K562 (cell line): Measurements from ENCODE around the gene HSPA1B. TPM values are rescaled to one million over a fixed set of nuclear protein-coding genes. Genes with fewer than 3 reads are reported as not detected.

Source experiments
- ATAC-seq: fragments of 200-7000 bp; cut with Tn5 transposase; 3 replicates; pipeline ENCODE4 v1.9.1; 2020; ENCODE audit warnings: moderate library complexity
- BruUV-seq: library from RNA; stranded (reverse); fragments of 400-500 nt; replicated peaks from 2 replicates; lab custom pipeline; 2021; lab: Mats Ljungman, UMichigan
- CTCF ChIA-PET: fragments of 300-600 bp; formaldehyde crosslinking; extraction: SDS; loops from one replicate; lab custom pipeline; 2021; ENCODE audit warnings: low intra/inter-chr PET ratio; lab: Yijun Ruan, JAX
- POLR2A ChIA-PET: fragments of 300-600, 350-650 bp; sonication (Branson Sonifier 250); formaldehyde crosslinking; extraction: SDS; loops from one replicate; lab custom pipeline; 2021; ENCODE audit warnings: antibody characterized with exemption, inconsistent platforms; lab: Yijun Ruan, JAX
- DNase-seq, 4 experiments: peaks; one replicate each; pipeline versions ENCODE4 v3.0.0 to v3.0.0-alpha.2; 2011 to 2018; ENCODE audit warnings: low spot score in 3 of 4, mixed read lengths in 3 of 4; ENCODE audit errors: extremely low read depth in 1 of 4
- FAIRE-seq: peaks from 2 replicates; lab custom pipeline; 2011; peaks lifted over from hg19 to GRCh38; lab: Jason Lieb, UNC
- H2AFZ ChIP-seq: 2 replicates; pipeline ENCODE4 v1.6.0; 2011; ENCODE audit warnings: low read depth, low read length, control low read depth, inconsistent platforms
- H3K27ac ChIP-seq: fragments of 200-600 bp; 3 replicates; pipeline ENCODE4 v1.8.0; 2011; ENCODE audit warnings: low read depth, mild to moderate bottlenecking, control low read depth, inconsistent platforms, low read length, moderate library complexity, mixed read lengths; ENCODE audit errors: extremely low read depth
- H3K27me3 ChIP-seq, 2 experiments: fragments of 300-600 bp in 1 of 2; 2 replicates in 1 of 2; 3 replicates in 1 of 2; pipeline versions ENCODE4 v1.6.0 to v1.8.0; 2011; ENCODE audit warnings: inconsistent platforms in 2 of 2, low read length in 2 of 2, mild to moderate bottlenecking in 1 of 2, mixed read lengths in 1 of 2, moderate library complexity in 1 of 2; ENCODE audit not compliant: control insufficient read depth in 2 of 2, insufficient read depth in 2 of 2
- H3K36me3 ChIP-seq: fragments of 300-600 bp; 3 replicates; pipeline ENCODE4 v1.8.0; 2011; ENCODE audit warnings: mild to moderate bottlenecking, low read length, inconsistent platforms; ENCODE audit not compliant: control insufficient read depth, insufficient read depth
- H3K4me1 ChIP-seq, 2 experiments: fragments of 200-600 bp in 1 of 2; replicated peaks in 1 of 2; 2 replicates in 1 of 2; 3 replicates in 1 of 2; pipeline versions ENCODE4 v1.5.1 to v1.8.0; 2011; ENCODE audit warnings: inconsistent platforms in 2 of 2, low read length in 2 of 2, mild to moderate bottlenecking in 1 of 2, mixed read lengths in 1 of 2, moderate library complexity in 1 of 2; ENCODE audit not compliant: control insufficient read depth in 2 of 2, insufficient read depth in 2 of 2
- H3K4me2 ChIP-seq: 2 replicates; pipeline ENCODE4 v1.6.1; 2011; ENCODE audit warnings: low read length, control low read depth, inconsistent platforms, mixed read lengths; ENCODE audit not compliant: insufficient read depth
- H3K4me3 ChIP-seq: fragments of 200-600 bp; sonication (generic), shearing (Covaris generic); 2 replicates; pipeline ENCODE4 v1.5.1; 2016; ENCODE audit warnings: control low read depth, inconsistent platforms
- H3K79me2 ChIP-seq: fragments of 200-600 bp; 3 replicates; pipeline ENCODE4 v1.8.0; 2011; ENCODE audit warnings: low read length, inconsistent platforms; ENCODE audit not compliant: control insufficient read depth, insufficient read depth
- H3K9ac ChIP-seq, 2 experiments: 2 replicates each; pipeline versions ENCODE4 v1.6.0 to v1.6.1; 2011; ENCODE audit warnings: low read depth in 2 of 2, low read length in 2 of 2, control low read depth in 1 of 2, inconsistent platforms in 1 of 2, mild to moderate bottlenecking in 1 of 2, mixed read lengths in 1 of 2; ENCODE audit not compliant: insufficient read depth in 1 of 2
- H3K9me1 ChIP-seq: one replicate; pipeline ENCODE4 v1.6.0; 2011; ENCODE audit warnings: inconsistent platforms, mild to moderate bottlenecking, low read length, moderate library complexity; ENCODE audit not compliant: control insufficient read depth, insufficient read depth
- H3K9me3 ChIP-seq: replicated peaks from 2 replicates; pipeline ENCODE4 v1.5.1; 2011; ENCODE audit warnings: low read depth, low read length, inconsistent platforms; ENCODE audit not compliant: control insufficient read depth, insufficient read depth
- H4K20me1 ChIP-seq: replicated peaks from 2 replicates; pipeline ENCODE4 v1.6.1; 2011; ENCODE audit warnings: low read length, inconsistent platforms, mixed read lengths; ENCODE audit not compliant: control insufficient read depth, insufficient read depth
- POLR2AphosphoS5 ChIP-seq: IDR thresholded peaks from 2 replicates; pipeline ENCODE4 v1.6.1; 2011; ENCODE audit warnings: mild to moderate bottlenecking, low read depth, low read length, moderate library complexity; ENCODE audit not compliant: control insufficient read depth, insufficient read depth
- POLR2G ChIP-seq: fragments of 200-400 bp; formaldehyde crosslinking; IDR thresholded peaks from 2 replicates; pipeline ENCODE4 v1.6.1; 2017; ENCODE audit warnings: low read depth, mild to moderate bottlenecking, antibody characterized with exemption, low read length, moderate library complexity
- RBFOX2 ChIP-seq: fragments of 200-400 bp; formaldehyde crosslinking; IDR thresholded peaks from 2 replicates; pipeline ENCODE4 v1.6.1; 2017; ENCODE audit warnings: low read depth, mild to moderate bottlenecking, low read length, moderate library complexity
- SMAD1 ChIP-seq: fragments of 150-350 bp; IDR thresholded peaks from 2 replicates; pipeline ENCODE4 v1.6.1; 2014; ENCODE audit warnings: low read length, low read depth; ENCODE audit not compliant: partially characterized antibody
- SUPT5H ChIP-seq: fragments of 450-650 bp; IDR thresholded peaks from 2 replicates; pipeline ENCODE4 v1.6.1; 2016
- UBTF ChIP-seq, 2 experiments: IDR thresholded peaks; 2 replicates each; pipeline ENCODE4 v1.6.1; 2012; ENCODE audit warnings: improper control_type of control experiment in 2 of 2, low read depth in 2 of 2, low read length in 2 of 2, borderline replicate concordance in 1 of 2
- ZBTB33 ChIP-seq: sonication (generic); formaldehyde crosslinking; IDR thresholded peaks from 2 replicates; pipeline ENCODE4 v1.8.1; 2023; ENCODE audit warnings: mild to moderate bottlenecking, missing genetic modification reagents
- ZNF431 ChIP-seq: sonication (generic); formaldehyde crosslinking; IDR thresholded peaks from 2 replicates; pipeline ENCODE4 v1.8.0; 2022; ENCODE audit warnings: mild to moderate bottlenecking, missing genetic modification reagents
- ZNF644 ChIP-seq: fragments of 200-800 bp; sonication (Bioruptor generic); IDR thresholded peaks from 2 replicates; pipeline ENCODE4 v1.6.1; 2016; ENCODE audit warnings: low read depth, missing genetic modification characterization, missing compliant biosample characterization
- WGBS: fragments of 100-300 bp; shearing (Covaris generic); methylation state at CpG from one replicate; pipeline ENCODE4 v1.1.6; 2016; ENCODE audit warnings: low coverage, mixed read lengths; ENCODE audit not compliant: insufficient coverage; ENCODE audit errors: missing lambda C conversion rate; 5-methylcytosine and 5-hydroxymethylcytosine counted together
- in situ Hi-C: fragments of 300-500 bp; cut with MboI; formaldehyde crosslinking; loops from 4 replicates; pipeline ENCODE4 v1.15.0; 2018; ENCODE audit warnings: inconsistent platforms, mixed read lengths
- intact Hi-C: fragments of 100-400 bp; cut with micrococcal nuclease; formaldehyde crosslinking; loops from 2 replicates; pipeline ENCODE4 v1.14.2; 2022
- polyA plus RNA-seq, 8 experiments: library from polyadenylated mRNA; depleted of rRNA in 4 of 8; stranded (reverse) in 5 of 8; unstranded in 3 of 8; fragments of >200 nt; fragmentation: Nextera tagmentation in 2 of 8; fragmentation: Illumina TruSeq in 1 of 8; extraction: Ambion mirVana in 2 of 8; extraction: Trizol in 1 of 8; gene quantifications; 2 replicates each; pipeline versions ENCODE4 v1.2.1 to v1.2.3, GENCODE V29; 2011 to 2014; ENCODE audit warnings: inconsistent platforms in 1 of 8, missing spikeins in 1 of 8
- total RNA-seq, 7 experiments: library from RNA; depleted of rRNA in 6 of 7; stranded (reverse); fragments of >200 nt in 6 of 7; fragmentation: Illumina TruSeq in 2 of 7; extraction: Trizol in 2 of 7; gene quantifications; 2 replicates each; pipeline versions ENCODE4 v1.2.1 to v1.2.3, GENCODE V29; 2011 to 2021; ENCODE audit warnings: low replicate concordance in 1 of 7

Gene HSPA1B
- total and polyA plus RNA-seq, 9 of the 15 experiments (the other 6 are each of a cell fraction or from before 2014, with no cell fraction given) = 0.27 to 227 (median 51.2) TPM

GRCh38 chr6:31838968-31839367 is 11.4 kb downstream of the HSPA1B start:
- WGBS = 87% methylated on average over 3 of the region's 3 CpGs
- peaks cover 21 to 36% of the 10 kb centered on the region in 2 experiments for H3K4me1 ChIP-seq
- FAIRE-seq (no peak), ATAC-seq (no peak), DNase-seq (no peak)
- in situ Hi-C loops = no loop called here
- H4K20me1 ChIP-seq = peaks cover 30% of the 10 kb centered on the region
- peaks cover 60% of the 10 kb centered on the region for H3K36me3 ChIP-seq
- TF ChIP-seq ZNF644 (tag) (no peak), SMAD1 (peak; percentile 23), POLR2G (peak; percentile 26; the same call in 1 of the 2 replicates), RBFOX2 (peak; percentile 14; the same call in 1 of the 2 replicates), ZBTB33 (CRISPR knock-in tag) (peak; percentile 89), ZNF431 (CRISPR knock-in tag) (0 out of 2 replicates have a peak, but pooled peaks have one; percentile 1), SUPT5H (0 out of 2 replicates have a peak, but pooled peaks have one; percentile 15), UBTF (IDR thresholded peaks at IDR 0.05; ENCODE audit: borderline replicate concordance in 1 of 2, low read depth in 2 of 2, low read length in 2 of 2) (no peak), POLR2AphosphoS5 (peak; percentile 62; the same call in 1 of the 2 replicates)
- H3K79me2 ChIP-seq = peaks cover 51% of the 10 kb centered on the region
- intact Hi-C loops = no loop called here
- H3K9ac ChIP-seq = peak overlapping the region; percentile 21 to 74; a peak in 3 of 4 replicates
- BruUV-seq = TSS peak; percentile 1
- H3K9me1 ChIP-seq = no peaks in the 10 kb centered on the region
- peak overlapping the region; percentile 24; the same call in 1 of the 3 replicates for H3K27ac ChIP-seq
- peak overlapping the region; percentile 94 for H3K4me2 ChIP-seq
- H2AFZ ChIP-seq = no peak overlapping the region
- ChIA-PET CTCF (no interaction called here), POLR2A (interaction anchor here (0.6 to 15.7 kb wide), 20 partner anchors 3 to 258 kb away, joined by 3 to 229 read pairs (median 6); partner anchors contain the start of genes ABHD16A, APOM, BAG6 and C6orf47)
- peak overlapping the region; percentile 85; the same call in 1 of the 2 replicates for H3K4me3 ChIP-seq
- no peaks in the 10 kb centered on the region; the same call in 1 of the 2 replicates for H3K9me3 ChIP-seq
- H3K27me3 ChIP-seq = no peaks in the 10 kb centered on the region
